ENCODE measurements around the gene GBX1.

DNA sequence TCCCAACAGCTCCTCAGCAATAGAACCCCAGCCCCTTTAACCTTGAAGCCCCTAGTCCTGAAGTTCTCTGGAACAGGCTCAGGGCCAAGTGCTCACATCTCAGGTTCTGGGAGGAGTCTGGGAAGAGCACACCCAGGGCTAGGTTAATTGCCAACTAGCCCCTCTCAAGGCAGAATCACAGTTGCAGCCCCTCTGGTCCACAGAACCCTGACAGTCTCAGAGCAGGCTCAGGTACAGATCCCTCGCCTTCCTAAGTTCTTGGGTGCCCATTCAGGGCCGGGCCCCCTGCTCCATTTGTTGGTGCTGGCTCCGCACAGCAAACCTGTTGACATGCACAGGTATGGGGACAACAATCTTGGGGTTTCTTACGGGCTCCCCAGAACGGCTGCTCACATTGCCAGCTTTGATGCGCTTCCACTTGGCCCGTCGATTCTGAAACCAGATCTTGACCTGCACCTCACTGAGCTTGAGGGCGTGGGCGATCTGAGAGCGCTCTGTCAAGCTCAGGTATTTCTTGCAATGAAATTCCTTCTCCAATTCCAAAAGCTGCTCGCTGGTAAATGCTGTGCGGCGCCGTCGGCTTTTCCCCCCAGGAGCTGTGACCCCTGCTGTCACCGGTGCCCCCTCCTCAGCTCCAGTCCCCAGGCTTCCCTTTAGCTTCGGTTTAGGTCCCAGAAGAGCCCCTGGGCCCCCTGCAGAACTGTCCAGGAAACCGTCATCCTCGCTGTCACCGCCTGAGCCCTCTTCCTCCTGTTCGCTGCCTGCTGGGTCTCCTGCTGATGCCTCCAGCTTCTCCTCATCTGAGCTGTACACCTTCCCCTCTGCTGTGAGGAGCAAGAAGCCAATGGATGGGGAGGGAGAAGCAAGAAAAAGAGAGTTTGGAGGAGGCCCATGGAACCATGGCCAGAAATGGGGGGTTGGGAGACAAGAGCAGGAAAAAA lies 18.9 kb downstream of the GBX1 start:
- TF ChIP-seq, protein P1, sequence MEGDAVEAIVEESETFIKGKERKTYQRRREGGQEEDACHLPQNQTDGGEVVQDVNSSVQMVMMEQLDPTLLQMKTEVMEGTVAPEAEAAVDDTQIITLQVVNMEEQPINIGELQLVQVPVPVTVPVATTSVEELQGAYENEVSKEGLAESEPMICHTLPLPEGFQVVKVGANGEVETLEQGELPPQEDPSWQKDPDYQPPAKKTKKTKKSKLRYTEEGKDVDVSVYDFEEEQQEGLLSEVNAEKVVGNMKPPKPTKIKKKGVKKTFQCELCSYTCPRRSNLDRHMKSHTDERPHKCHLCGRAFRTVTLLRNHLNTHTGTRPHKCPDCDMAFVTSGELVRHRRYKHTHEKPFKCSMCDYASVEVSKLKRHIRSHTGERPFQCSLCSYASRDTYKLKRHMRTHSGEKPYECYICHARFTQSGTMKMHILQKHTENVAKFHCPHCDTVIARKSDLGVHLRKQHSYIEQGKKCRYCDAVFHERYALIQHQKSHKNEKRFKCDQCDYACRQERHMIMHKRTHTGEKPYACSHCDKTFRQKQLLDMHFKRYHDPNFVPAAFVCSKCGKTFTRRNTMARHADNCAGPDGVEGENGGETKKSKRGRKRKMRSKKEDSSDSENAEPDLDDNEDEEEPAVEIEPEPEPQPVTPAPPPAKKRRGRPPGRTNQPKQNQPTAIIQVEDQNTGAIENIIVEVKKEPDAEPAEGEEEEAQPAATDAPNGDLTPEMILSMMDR (IDR thresholded peaks at IDR 0.05) = no peak
- TF ChIP-seq POLR2A (IDR thresholded peaks at IDR 0.05) = no peak
- no peak for TF ChIP-seq POLR2AphosphoS5 (IDR thresholded peaks at IDR 0.05)
- no peak for TF ChIP-seq EP300 (IDR thresholded peaks at IDR 0.05)

All from suprapubic skin (tissue), 4 donors.